Measurements from ENCODE around the gene C3orf62.
"Not testable (repeated sequence)": the region's sequence is repeated elsewhere in the genome, so short reads cannot be mapped to it uniquely, and the experiment has no call there.

Gene C3orf62

GRCh38 chr3:49222002-49222401 lies 55.0 kb downstream of the C3orf62 start:
- peak overlapping the region in 17 of 21 experiments; percentile 26 to 83 (median 71) for H3K27ac ChIP-seq

DNA sequence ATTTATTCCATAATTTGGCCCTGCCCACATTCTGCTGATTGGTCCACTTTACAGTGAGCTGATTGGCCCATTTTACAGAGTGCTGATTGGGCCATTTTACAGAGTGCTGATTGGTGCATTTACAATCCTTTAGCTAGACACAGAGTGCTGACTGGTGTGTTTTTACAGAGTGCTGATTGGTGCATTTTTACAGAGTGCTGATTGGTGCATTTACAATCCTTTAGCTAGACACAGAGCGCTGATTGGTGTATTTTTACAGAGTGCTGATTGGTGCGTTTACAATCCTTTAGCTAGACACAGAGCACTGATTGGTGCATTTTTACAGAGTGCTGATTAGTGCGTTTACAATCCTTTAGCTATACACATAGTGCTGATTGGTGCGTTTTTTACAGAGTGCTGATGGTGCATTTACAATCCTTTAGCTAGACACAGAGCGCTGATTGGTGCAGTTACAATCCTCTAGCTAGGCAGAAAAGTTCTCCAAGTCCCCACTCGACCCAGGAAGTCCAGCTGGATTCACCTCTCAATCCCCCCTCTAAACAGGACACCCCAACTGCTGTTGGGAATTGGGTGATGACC lies 56.0 kb downstream of the C3orf62 start:
- peak overlapping the region in 18 of 21 experiments; percentile 15 to 83 (median 70) for H3K27ac ChIP-seq

More at GRCh38 chr3:49222002-49222401, 55.0 kb downstream of the C3orf62 start:
- no peak overlapping the region for H3K4me3 ChIP-seq

GRCh38 chr3:49219132-49219531 lies 57.9 kb downstream of the C3orf62 start:
- Histone ChIP-seq H3K27ac (peak overlapping the region in 19 of 21 experiments; percentile 18 to 78 (median 55)), H3K4me3 (no peak overlapping the region)

More for the DNA sequence above, 56.0 kb downstream of the C3orf62 start:
- not testable (repeated sequence) for H3K4me3 ChIP-seq
